Mammary epithelial cell (primary cell): ENCODE measurements around the gene KLRC4.

Source experiments
- EZH2 ChIP-seq: IDR thresholded peaks from 2 replicates; pipeline ENCODE4 v1.6.1; 2012; ENCODE audit warnings: low read length, inconsistent platforms, borderline replicate concordance
- TF ChIP-seq, protein P1 (sequence below), 2 donors: IDR thresholded peaks in 1 of 2; conservative IDR thresholded peaks in 1 of 2; 2 replicates each; pipeline ENCODE4 v1.5.1; 2011 to 2012; ENCODE audit warnings: inconsistent platforms in 2 of 2, low read length in 2 of 2, mild to moderate bottlenecking in 2 of 2, control low read depth in 1 of 2, low read depth in 1 of 2; ENCODE audit not compliant: insufficient read depth in 1 of 2; ENCODE audit errors: extremely low read depth in 1 of 2

- TF ChIP-seq, protein P1, sequence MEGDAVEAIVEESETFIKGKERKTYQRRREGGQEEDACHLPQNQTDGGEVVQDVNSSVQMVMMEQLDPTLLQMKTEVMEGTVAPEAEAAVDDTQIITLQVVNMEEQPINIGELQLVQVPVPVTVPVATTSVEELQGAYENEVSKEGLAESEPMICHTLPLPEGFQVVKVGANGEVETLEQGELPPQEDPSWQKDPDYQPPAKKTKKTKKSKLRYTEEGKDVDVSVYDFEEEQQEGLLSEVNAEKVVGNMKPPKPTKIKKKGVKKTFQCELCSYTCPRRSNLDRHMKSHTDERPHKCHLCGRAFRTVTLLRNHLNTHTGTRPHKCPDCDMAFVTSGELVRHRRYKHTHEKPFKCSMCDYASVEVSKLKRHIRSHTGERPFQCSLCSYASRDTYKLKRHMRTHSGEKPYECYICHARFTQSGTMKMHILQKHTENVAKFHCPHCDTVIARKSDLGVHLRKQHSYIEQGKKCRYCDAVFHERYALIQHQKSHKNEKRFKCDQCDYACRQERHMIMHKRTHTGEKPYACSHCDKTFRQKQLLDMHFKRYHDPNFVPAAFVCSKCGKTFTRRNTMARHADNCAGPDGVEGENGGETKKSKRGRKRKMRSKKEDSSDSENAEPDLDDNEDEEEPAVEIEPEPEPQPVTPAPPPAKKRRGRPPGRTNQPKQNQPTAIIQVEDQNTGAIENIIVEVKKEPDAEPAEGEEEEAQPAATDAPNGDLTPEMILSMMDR (conservative IDR thresholded peaks at IDR 0.05 in 1 of 2, IDR thresholded peaks at IDR 0.05 in 1 of 2; ENCODE audit: extremely low read depth in 1 of 2, insufficient read depth in 1 of 2, low read depth in 1 of 2, low read length in 2 of 2), result no peak
- TF ChIP-seq EZH2, result no peak
Measured at GRCh38 chr12:10408842-10409241, 715 bp downstream of the KLRC4 start.
